DOHH2 (cell line): ENCODE results near the gene SYAP1.

Experiments used
- CTCF ChIP-seq: fragments of 200-600 bp; sonication (generic); IDR thresholded peaks from one replicate; pipeline ENCODE4 v1.5.1; 2014; ENCODE audit warnings: antibody characterized with exemption, mild to moderate bottlenecking, low read depth, low read length; ENCODE audit not compliant: poor library complexity, severe bottlenecking
- EZH2phosphoT487 ChIP-seq: fragments of 200-600 bp; sonication (generic); IDR thresholded peaks from 2 replicates; pipeline ENCODE4 v1.6.1; 2017; ENCODE audit warnings: borderline replicate concordance, mild to moderate bottlenecking, antibody characterized with exemption, low read length, moderate library complexity, mixed read lengths

GRCh38 chrX:16797841-16798240 is 78.4 kb downstream of the SYAP1 start:
- TF ChIP-seq CTCF (no peak), EZH2phosphoT487 (no peak)
